ENCODE data around the gene RPL38.

The RPL38 gene

DNA sequence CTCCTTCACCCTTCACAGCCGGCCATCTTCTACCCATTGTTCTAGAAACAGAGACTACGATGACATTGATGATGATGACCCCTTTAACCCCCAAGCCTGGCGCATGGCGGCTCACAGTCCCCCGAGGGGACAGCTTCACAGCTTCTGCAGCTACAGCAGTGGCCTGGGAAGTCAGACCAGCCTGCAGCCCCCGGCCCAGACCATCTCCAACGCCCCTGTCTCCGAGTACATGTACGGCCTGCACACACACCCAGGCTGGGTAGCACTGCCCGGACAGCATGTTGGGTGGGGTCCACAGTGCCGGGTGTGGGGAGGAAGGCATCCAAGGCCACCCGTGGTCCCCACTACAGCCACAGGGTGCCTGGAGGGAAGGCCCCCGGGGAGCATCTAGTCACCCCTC, 49.6 kb downstream of the RPL38 start:
- Histone ChIP-seq H2AFZ (ENCODE audit: low read depth, low read length) (no peak overlapping the region), H3K23ac (ENCODE audit: low read length in 2 of 2) (no peak overlapping the region), H3K14ac (ENCODE audit: low read length in 2 of 2) (no peak overlapping the region), H3K18ac (ENCODE audit: low read depth in 1 of 2, low read length in 2 of 2) (no peak overlapping the region), H2BK15ac (ENCODE audit: low read depth, poor library complexity, severe bottlenecking) (no peak overlapping the region), H3K79me1 (replicated peaks; ENCODE audit: low read length, poor library complexity, severe bottlenecking) (no peaks in the 10 kb centered on the region), H4K8ac (ENCODE audit: low read length) (no peak overlapping the region), H3K4ac (ENCODE audit: low read depth in 1 of 2, low read length in 2 of 2) (no peak overlapping the region), H2AK5ac (ENCODE audit: low read length, severe bottlenecking) (no peak overlapping the region), H3K4me1 (ENCODE audit: control insufficient read depth, insufficient read depth, low read depth, low read length) (peaks cover 3% of the 10 kb centered on the region), H2BK5ac (ENCODE audit: low read depth, low read length, poor library complexity, severe bottlenecking) (no peak overlapping the region), H3K4me3 (ENCODE audit: insufficient read depth in 1 of 2, low read depth in 1 of 2, low read length in 2 of 2) (no peak overlapping the region), H4K91ac (ENCODE audit: low read length) (no peak overlapping the region), H3K9ac (ENCODE audit: low read length) (no peak overlapping the region), H3K9me3 (ENCODE audit: control insufficient read depth, low read length) (no peaks in the 10 kb centered on the region), H2BK12ac (ENCODE audit: low read length in 2 of 2) (no peak overlapping the region), H3K27ac (ENCODE audit: low read length, poor library complexity, severe bottlenecking) (no peak overlapping the region), H3K4me2 (ENCODE audit: low read length, poor library complexity, severe bottlenecking) (no peak overlapping the region), H3K27me3 (ENCODE audit: control insufficient read depth in 1 of 2, insufficient read depth in 1 of 2, low read length in 2 of 2) (peaks cover 9 to 31% of the 10 kb centered on the region in 2 experiments), H3K36me3 (ENCODE audit: control insufficient read depth in 1 of 2, insufficient read depth in 2 of 2, low read depth in 1 of 2, low read length in 2 of 2) (no peaks in the 10 kb centered on the region), H2BK120ac (ENCODE audit: low read depth, low read length) (no peak overlapping the region)
- 92% methylated on average over 13 of the region's 13 CpGs for WGBS
- no peak for DNase-seq

DNA sequence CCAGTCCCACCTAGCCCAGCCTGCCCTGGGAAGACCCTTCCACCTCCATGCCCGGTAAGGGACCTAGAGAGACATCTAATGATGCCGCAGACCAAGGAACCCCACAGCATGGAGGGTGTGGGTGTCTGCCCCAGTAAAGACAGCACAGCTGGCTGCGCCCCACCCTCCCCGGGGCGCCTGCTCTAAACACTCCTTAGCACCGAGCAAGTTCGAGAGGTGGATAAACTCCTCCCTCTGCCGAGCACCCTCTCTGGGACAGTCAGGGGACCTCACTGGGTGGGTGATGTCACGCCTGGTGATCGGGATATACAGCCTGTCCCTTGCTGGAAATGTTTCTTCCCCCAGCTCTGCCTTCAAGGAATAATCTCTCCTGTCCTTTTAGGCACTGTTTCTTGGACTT, 53.8 kb downstream of the RPL38 start:
- H2AFZ ChIP-seq (ENCODE audit: low read depth, low read length) = no peak overlapping the region
- H3K27ac ChIP-seq (ENCODE audit: low read length, poor library complexity, severe bottlenecking) = no peak overlapping the region
- no peaks in the 10 kb centered on the region for H3K79me1 ChIP-seq (replicated peaks; ENCODE audit: low read length, poor library complexity, severe bottlenecking)
- H4K91ac ChIP-seq (ENCODE audit: low read length) = no peak overlapping the region
- no peak overlapping the region for H3K4me3 ChIP-seq (ENCODE audit: insufficient read depth in 1 of 2, low read depth in 1 of 2, low read length in 2 of 2)
- no peaks in the 10 kb centered on the region for H3K36me3 ChIP-seq (ENCODE audit: control insufficient read depth in 1 of 2, insufficient read depth in 2 of 2, low read depth in 1 of 2, low read length in 2 of 2)
- H2BK5ac ChIP-seq (ENCODE audit: low read depth, low read length, poor library complexity, severe bottlenecking) = no peak overlapping the region
- no peak overlapping the region for H3K4ac ChIP-seq (ENCODE audit: low read depth in 1 of 2, low read length in 2 of 2)
- peaks cover 4% of the 10 kb centered on the region for H3K4me1 ChIP-seq (ENCODE audit: control insufficient read depth, insufficient read depth, low read depth, low read length)
- H3K27me3 ChIP-seq (ENCODE audit: control insufficient read depth in 1 of 2, insufficient read depth in 1 of 2, low read length in 2 of 2) = peaks cover 15 to 42% of the 10 kb centered on the region in 2 experiments
- no peak for DNase-seq
- no peak overlapping the region for H2BK15ac ChIP-seq (ENCODE audit: low read depth, poor library complexity, severe bottlenecking)
- H3K18ac ChIP-seq (ENCODE audit: low read depth in 1 of 2, low read length in 2 of 2) = no peak overlapping the region
- no peak overlapping the region for H3K14ac ChIP-seq (ENCODE audit: low read length in 2 of 2)
- H3K9ac ChIP-seq (ENCODE audit: low read length) = no peak overlapping the region
- H3K4me2 ChIP-seq (ENCODE audit: low read length, poor library complexity, severe bottlenecking) = no peak overlapping the region
- no peaks in the 10 kb centered on the region for H3K9me3 ChIP-seq (ENCODE audit: control insufficient read depth, low read length)
- no peak overlapping the region for H2BK120ac ChIP-seq (ENCODE audit: low read depth, low read length)
- no peak overlapping the region for H2AK5ac ChIP-seq (ENCODE audit: low read length, severe bottlenecking)
- WGBS = 90% methylated on average over 10 of the region's 10 CpGs
- no peak overlapping the region for H3K23ac ChIP-seq (ENCODE audit: low read length in 2 of 2)
- no peak overlapping the region for H4K8ac ChIP-seq (ENCODE audit: low read length)
- H2BK12ac ChIP-seq (ENCODE audit: low read length in 2 of 2) = no peak overlapping the region

GRCh38 chr17:74259667-74260524, 56.4 kb downstream of the RPL38 start:
- Histone ChIP-seq H3K9ac (ENCODE audit: low read length) (no peak overlapping the region), H2AFZ (ENCODE audit: low read depth, low read length) (no peak overlapping the region), H3K23ac (ENCODE audit: low read length in 2 of 2) (no peak overlapping the region), H2BK5ac (ENCODE audit: low read depth, low read length, poor library complexity, severe bottlenecking) (no peak overlapping the region), H4K91ac (ENCODE audit: low read length) (no peak overlapping the region), H3K9me3 (ENCODE audit: control insufficient read depth, low read length) (no peaks in the 10 kb centered on the region), H3K14ac (ENCODE audit: low read length in 2 of 2) (no peak overlapping the region), H3K4me1 (ENCODE audit: control insufficient read depth, insufficient read depth, low read depth, low read length) (peaks cover 4% of the 10 kb centered on the region), H3K79me1 (replicated peaks; ENCODE audit: low read length, poor library complexity, severe bottlenecking) (no peaks in the 10 kb centered on the region), H3K4ac (ENCODE audit: low read depth in 1 of 2, low read length in 2 of 2) (no peak overlapping the region), H3K4me2 (ENCODE audit: low read length, poor library complexity, severe bottlenecking) (no peak overlapping the region), H3K27ac (ENCODE audit: low read length, poor library complexity, severe bottlenecking) (no peak overlapping the region), H3K18ac (ENCODE audit: low read depth in 1 of 2, low read length in 2 of 2) (no peak overlapping the region), H2BK15ac (ENCODE audit: low read depth, poor library complexity, severe bottlenecking) (no peak overlapping the region), H4K8ac (ENCODE audit: low read length) (no peak overlapping the region), H2BK12ac (ENCODE audit: low read length in 2 of 2) (no peak overlapping the region), H3K27me3 (ENCODE audit: control insufficient read depth in 1 of 2, insufficient read depth in 1 of 2, low read length in 2 of 2) (peaks cover 24 to 46% of the 10 kb centered on the region in 2 experiments), H2AK5ac (ENCODE audit: low read length, severe bottlenecking) (no peak overlapping the region), H3K4me3 (ENCODE audit: insufficient read depth in 1 of 2, low read depth in 1 of 2, low read length in 2 of 2) (no peak overlapping the region), H3K36me3 (ENCODE audit: control insufficient read depth in 1 of 2, insufficient read depth in 2 of 2, low read depth in 1 of 2, low read length in 2 of 2) (no peaks in the 10 kb centered on the region), H2BK120ac (ENCODE audit: low read depth, low read length) (no peak overlapping the region)
- no peak for DNase-seq
- WGBS = 33% methylated on average over 20 of the region's 21 CpGs
